SK-MEL-5 (cell line): Measurements from ENCODE around the gene ESCO1. TPM values are rescaled to one million over a fixed set of nuclear protein-coding genes. Genes with fewer than 3 reads are reported as not detected.
A peak's percentile ranks its signal among the peaks of the same experiment; 100 is the strongest.
"Not testable (repeated sequence)": the region's sequence is repeated elsewhere in the genome, so short reads cannot be mapped to it uniquely, and the experiment has no call there.

Source experiments
- DNase-seq: peaks from one replicate; pipeline ENCODE4 v3.0.0-alpha.2; 2016; ENCODE audit warnings: low read depth, low spot score
- in situ Hi-C: cut with HindIII; loops from 2 replicates; pipeline ENCODE4 v1.10.0; 2016; ENCODE audit warnings: low sequenced_read_pairs, high pct_unique_total_duplicates, low pct_unique_long_range_greater_than_20kb
- polyA plus RNA-seq, 2 experiments: library from polyadenylated mRNA; depleted of rRNA; stranded (reverse); fragments of >200 nt; gene quantifications; 2 replicates each; pipeline ENCODE4 v1.2.3, GENCODE V29; 2015
- total RNA-seq: library from RNA; depleted of rRNA; stranded (reverse); fragments of >200 nt; shearing (Covaris generic); gene quantifications from 2 replicates; pipeline ENCODE4 v1.2.3, GENCODE V29; 2014; rRNA removed

Gene ESCO1, protein sequence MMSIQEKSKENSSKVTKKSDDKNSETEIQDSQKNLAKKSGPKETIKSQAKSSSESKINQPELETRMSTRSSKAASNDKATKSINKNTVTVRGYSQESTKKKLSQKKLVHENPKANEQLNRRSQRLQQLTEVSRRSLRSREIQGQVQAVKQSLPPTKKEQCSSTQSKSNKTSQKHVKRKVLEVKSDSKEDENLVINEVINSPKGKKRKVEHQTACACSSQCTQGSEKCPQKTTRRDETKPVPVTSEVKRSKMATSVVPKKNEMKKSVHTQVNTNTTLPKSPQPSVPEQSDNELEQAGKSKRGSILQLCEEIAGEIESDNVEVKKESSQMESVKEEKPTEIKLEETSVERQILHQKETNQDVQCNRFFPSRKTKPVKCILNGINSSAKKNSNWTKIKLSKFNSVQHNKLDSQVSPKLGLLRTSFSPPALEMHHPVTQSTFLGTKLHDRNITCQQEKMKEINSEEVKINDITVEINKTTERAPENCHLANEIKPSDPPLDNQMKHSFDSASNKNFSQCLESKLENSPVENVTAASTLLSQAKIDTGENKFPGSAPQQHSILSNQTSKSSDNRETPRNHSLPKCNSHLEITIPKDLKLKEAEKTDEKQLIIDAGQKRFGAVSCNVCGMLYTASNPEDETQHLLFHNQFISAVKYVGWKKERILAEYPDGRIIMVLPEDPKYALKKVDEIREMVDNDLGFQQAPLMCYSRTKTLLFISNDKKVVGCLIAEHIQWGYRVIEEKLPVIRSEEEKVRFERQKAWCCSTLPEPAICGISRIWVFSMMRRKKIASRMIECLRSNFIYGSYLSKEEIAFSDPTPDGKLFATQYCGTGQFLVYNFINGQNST
- total RNA-seq = 48.6 and 54.4 TPM in 2 replicates
- polyA plus RNA-seq (2015; cell fraction: cytosol; rRNA removed) = 14.7 and 19.8 TPM in 2 replicates
- polyA plus RNA-seq (2015; cell fraction: nucleus; rRNA removed) = 27.9 and 46.1 TPM in 2 replicates

DNA sequence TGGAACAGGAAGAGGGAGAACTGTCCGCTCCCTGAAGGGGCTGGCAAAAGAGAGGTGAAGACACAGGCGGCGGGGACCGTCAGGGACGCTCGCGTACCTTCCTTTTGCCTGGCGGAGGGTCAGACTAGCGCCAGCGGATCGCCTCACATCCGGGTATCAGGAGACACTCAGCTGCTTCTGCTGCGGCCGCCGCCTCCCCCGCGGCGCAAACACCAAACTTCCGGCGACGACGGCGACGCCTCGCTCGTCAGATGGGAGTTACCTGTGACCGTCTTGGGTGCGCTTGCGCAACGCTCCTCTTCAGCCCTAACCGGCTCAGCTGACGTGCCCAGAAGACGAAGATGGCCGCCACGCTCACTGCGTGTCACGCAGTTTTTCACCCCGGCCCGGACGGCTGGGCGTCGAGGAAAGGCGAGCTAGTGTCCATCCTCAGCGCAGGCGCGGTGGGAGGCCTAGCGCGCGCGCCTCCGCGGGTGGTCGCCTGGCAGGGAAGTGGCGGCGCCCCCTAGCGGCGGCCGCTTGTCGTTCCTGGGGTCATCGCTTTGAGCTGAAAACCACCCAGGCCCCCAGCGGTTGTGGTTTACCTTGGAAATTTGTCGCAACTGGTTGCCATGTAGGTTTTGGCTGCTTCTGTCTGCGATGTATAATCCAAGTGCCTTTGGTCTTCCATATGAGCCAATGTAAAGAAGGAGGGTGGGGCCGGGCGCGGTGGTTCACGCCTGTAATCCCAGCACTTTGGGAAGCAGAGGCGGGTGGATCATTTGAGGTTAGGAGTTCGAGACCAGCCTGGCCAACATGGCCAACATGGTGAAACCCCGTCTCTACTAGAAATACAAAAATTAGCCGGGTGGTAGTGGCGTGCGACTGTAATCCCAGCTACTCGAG, at the start of gene ESCO1:
Gene ESCO1 (minus strand): TSS at position 179 of the 885 bp plus-strand sequence. CDS start 25,861 bp downstream, outside the sequence.
- in situ Hi-C loops = no loop called here

GRCh38 chr18:21640375-21640774, 39.9 kb upstream of the ESCO1 start:
- DNase-seq, in situ Hi-C loops: not testable (repeated sequence)

More for the DNA sequence above, at the start of gene ESCO1:
- peak; percentile 98 for DNase-seq

- no peak for DNase-seq
- in situ Hi-C loops = no loop called here
These were observed 38.3 kb upstream of the ESCO1 start for GRCh38 chr18:21638822-21639221.

GRCh38 chr18:21636769-21637168, 36.3 kb upstream of the ESCO1 start:
- no peak for DNase-seq
- in situ Hi-C loops = no loop called here

DNA sequence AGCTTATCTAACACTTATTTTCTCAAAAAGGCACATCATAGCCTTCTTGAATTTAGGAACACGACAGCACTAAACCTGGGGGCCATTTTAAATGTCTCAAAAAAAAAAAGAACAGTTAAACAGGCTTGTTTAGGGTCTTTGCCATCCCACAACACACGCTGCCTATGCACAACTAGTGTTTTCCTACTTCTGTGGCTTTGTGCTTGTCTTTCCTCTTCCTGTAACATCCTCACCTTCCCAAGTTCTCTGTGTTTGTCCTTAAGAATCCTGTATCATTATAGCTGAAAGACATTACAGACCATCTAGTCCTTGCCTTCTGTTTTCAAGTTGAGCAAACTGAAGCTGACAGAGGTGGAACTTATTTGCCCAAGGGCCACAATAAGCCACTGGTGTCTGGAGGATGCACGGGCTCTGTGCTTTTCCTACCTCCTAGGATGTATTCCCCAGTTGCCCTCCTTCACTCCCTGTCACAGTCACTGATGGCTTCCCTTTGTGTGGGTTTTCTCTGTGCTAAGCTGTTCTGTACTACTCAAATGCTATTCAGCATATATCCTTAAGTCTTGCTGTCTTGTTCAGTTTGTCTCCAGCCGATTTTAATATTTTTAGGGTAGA, 34.2 kb upstream of the ESCO1 start:
- no peak for DNase-seq
- in situ Hi-C loops = no loop called here

- in situ Hi-C loops = no loop called here
- no peak for DNase-seq
These were observed 31.9 kb upstream of the ESCO1 start for GRCh38 chr18:21632393-21632792.

DNA sequence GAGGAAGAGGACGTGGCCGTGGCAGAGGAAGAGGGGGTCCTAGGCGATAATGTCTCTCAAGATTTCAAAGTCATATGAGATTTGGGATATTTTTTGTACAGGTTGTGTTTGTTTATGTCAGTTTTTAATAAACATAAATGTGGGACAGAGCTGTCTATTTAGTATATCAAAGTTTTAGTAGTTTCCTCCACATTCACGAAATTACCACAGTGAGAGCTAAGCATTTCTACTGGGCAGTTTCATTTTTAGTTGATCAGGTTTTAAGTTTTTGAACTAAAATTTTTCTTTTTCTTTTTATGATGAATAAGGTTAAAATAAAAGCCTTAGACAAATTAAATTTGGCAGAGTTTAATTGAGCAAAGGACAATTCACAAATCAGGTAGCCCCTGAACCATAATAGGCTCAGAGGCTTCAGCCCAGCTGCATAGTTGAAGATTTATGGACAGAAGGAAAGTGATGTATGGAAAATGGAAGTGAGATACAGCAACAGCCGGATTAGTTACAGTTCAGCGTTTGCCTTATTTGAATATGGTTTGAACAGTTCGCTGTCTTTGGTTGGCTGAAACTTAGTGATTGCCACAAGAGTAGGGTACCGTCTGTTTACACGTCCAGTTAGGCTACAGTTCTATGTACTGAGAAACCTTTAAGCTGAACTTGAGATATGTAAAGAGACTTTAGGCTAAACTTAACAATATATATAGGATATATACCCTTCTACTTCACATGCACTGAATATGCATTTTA, 28.8 kb upstream of the ESCO1 start:
- in situ Hi-C loops = no loop called here
- no peak for DNase-seq

DNA sequence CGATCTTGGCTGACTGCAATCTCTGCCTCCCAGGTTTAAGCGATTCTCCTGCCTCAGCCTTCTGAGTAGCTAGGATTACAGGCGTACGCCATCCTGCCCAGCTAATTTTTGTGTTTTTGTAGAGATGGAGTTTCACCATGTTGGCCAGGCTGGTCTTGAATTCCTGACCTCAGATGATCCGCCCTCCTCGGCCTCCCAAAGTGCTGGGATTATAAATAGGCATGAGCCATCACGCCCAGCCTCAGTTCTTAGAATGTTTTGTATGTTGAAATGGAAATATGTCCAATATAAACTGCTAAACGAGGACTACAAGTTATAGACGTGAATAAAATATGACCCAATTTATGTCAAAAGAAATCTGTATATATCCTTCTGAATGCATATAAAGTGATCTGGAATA, 21.1 kb upstream of the ESCO1 start:
- DNase-seq, in situ Hi-C loops: not testable (repeated sequence)

GRCh38 chr18:21612125-21613039, 11.9 kb upstream of the ESCO1 start, which contains the start of gene SNRPD1:
SNRPD1 (plus strand) TSS chr18:21612314; CDS start chr18:21612430, 116 bp downstream.
- DNase-seq = peak; percentile 89
- in situ Hi-C loops = no loop called here

- DNase-seq, in situ Hi-C loops: not testable (repeated sequence)
These were observed 11.1 kb upstream of the ESCO1 start for GRCh38 chr18:21611401-21612124.

GRCh38 chr18:21605213-21605612, 4.7 kb upstream of the ESCO1 start:
- DNase-seq = no peak
- in situ Hi-C loops = no loop called here

DNA sequence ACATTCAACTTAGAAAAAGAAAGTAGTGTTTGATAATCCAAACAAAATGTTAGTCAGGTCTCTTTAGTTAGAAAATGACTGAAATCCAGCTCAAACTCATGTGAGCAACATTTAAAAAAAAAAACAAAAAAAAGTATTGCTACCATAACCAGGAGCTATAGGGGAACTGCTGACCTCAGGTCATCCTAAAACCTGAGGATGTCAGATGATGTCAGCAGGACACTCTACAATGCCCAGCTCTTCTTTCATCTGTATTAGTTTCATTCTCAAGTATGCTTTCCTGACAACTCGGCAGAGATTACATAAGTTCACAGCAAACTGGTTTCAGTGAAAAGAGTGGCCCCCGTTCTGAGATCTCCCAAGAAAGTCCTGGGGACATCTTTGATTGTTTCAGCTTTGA, 4.2 kb upstream of the ESCO1 start:
- DNase-seq = peak; percentile 45
- in situ Hi-C loops = no loop called here

DNA sequence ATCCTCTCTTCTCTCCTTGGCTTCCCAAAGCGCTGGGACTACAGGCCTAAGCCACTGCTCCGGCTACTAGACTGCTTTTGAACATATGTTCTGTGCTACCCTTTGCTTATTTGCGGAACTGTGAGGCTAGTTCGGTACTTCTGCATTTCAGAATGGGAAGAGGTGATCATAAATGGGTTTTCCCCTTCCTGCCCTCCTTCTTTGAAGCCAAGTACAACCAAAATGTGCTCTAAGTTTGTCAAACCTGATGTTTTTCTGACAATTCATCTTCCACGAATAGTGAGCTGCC, 1.7 kb upstream of the ESCO1 start:
- DNase-seq = no peak
- in situ Hi-C loops = no loop called here

GRCh38 chr18:21599585-21600525, 649 bp downstream of the ESCO1 start:
- in situ Hi-C loops = no loop called here
- no peak for DNase-seq
